ENCODE measurements around the gene HMGCS1. TPM values are rescaled to one million over a fixed set of nuclear protein-coding genes. Genes with fewer than 3 reads are reported as not detected.

The HMGCS1 gene
- total and polyA plus RNA-seq, 2 donors from 2014 or later = 30.9 to 55.1 TPM

DNA sequence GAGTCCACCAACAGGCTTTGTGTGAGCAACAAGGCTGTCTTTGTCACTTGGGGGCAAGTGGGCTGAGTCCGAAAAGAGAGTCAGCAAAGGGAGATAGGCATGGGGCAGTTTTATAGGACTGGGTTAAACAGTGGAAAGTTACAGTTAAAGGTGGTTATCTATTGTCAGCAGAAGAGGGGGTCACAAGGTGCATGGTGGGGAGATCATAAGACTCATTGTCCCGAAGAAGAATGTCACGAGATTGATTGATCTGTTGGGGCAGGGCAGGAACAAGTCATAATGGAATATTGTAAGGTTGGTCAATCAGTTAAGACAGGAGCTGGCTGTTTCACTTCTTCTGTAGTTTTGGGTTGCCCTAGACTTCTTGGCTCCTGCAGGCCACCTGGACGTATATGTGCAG is 7.6 kb upstream of the HMGCS1 start:
- FAIRE-seq (no peak), DNase-seq (no peak)
- Histone ChIP-seq H3K4me1 (ENCODE audit: control insufficient read depth in 2 of 3, insufficient read depth in 2 of 3, low read depth in 1 of 3, low read length in 3 of 3) (no peaks in the 10 kb centered on the region), H3K27ac (ENCODE audit: low read depth in 2 of 2, low read length in 2 of 2) (no peak overlapping the region), H3K9me3 (ENCODE audit: control insufficient read depth in 2 of 3, insufficient read depth in 1 of 3, low read length in 3 of 3) (no peaks in the 10 kb centered on the region), H3K36me3 (ENCODE audit: control insufficient read depth in 2 of 3, insufficient read depth in 3 of 3, low read length in 3 of 3) (no peaks in the 10 kb centered on the region), H3K27me3 (ENCODE audit: control insufficient read depth, insufficient read depth, low read length) (no peaks in the 10 kb centered on the region), H3K9ac (ENCODE audit: low read length in 3 of 3) (no peak overlapping the region), H3K4me3 (ENCODE audit: low read length in 3 of 3) (no peak overlapping the region)
- TF ChIP-seq, protein P1, sequence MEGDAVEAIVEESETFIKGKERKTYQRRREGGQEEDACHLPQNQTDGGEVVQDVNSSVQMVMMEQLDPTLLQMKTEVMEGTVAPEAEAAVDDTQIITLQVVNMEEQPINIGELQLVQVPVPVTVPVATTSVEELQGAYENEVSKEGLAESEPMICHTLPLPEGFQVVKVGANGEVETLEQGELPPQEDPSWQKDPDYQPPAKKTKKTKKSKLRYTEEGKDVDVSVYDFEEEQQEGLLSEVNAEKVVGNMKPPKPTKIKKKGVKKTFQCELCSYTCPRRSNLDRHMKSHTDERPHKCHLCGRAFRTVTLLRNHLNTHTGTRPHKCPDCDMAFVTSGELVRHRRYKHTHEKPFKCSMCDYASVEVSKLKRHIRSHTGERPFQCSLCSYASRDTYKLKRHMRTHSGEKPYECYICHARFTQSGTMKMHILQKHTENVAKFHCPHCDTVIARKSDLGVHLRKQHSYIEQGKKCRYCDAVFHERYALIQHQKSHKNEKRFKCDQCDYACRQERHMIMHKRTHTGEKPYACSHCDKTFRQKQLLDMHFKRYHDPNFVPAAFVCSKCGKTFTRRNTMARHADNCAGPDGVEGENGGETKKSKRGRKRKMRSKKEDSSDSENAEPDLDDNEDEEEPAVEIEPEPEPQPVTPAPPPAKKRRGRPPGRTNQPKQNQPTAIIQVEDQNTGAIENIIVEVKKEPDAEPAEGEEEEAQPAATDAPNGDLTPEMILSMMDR (IDR thresholded peaks at IDR 0.05; ENCODE audit: borderline replicate concordance, extremely low read depth, insufficient read depth) = no peak
- intact Hi-C loops (cut with DNase I) = no loop called here

- intact Hi-C loops (cut with DNase I) = no loop called here
- no peak overlapping the region for H3K4me3 ChIP-seq (ENCODE audit: low read length in 3 of 3)
- no peaks in the 10 kb centered on the region for H3K36me3 ChIP-seq (ENCODE audit: control insufficient read depth in 2 of 3, insufficient read depth in 3 of 3, low read length in 3 of 3)
- no peak overlapping the region for H3K9ac ChIP-seq (ENCODE audit: low read length in 3 of 3)
- FAIRE-seq (no peak), DNase-seq (no peak)
- H3K27ac ChIP-seq (ENCODE audit: low read depth in 2 of 2, low read length in 2 of 2) = no peak overlapping the region
- TF ChIP-seq, protein P1 (IDR thresholded peaks at IDR 0.05; ENCODE audit: borderline replicate concordance, extremely low read depth, insufficient read depth) = no peak
- H3K4me1 ChIP-seq (ENCODE audit: control insufficient read depth in 2 of 3, insufficient read depth in 2 of 3, low read depth in 1 of 3, low read length in 3 of 3) = peaks cover 0 to 16% (median 6%) of the 10 kb centered on the region in 3 donors
- no peaks in the 10 kb centered on the region for H3K27me3 ChIP-seq (ENCODE audit: control insufficient read depth, insufficient read depth, low read length)
- no peaks in the 10 kb centered on the region for H3K9me3 ChIP-seq (ENCODE audit: control insufficient read depth in 2 of 3, insufficient read depth in 1 of 3, low read length in 3 of 3)
Measured at GRCh38 chr5:43316421-43316820, 3.2 kb upstream of the HMGCS1 start.

GRCh38 chr5:43315682-43316081 is 2.5 kb upstream of the HMGCS1 start:
- DNase-seq (no peak), FAIRE-seq (no peak)
- Histone ChIP-seq H3K4me1 (ENCODE audit: control insufficient read depth in 2 of 3, insufficient read depth in 2 of 3, low read depth in 1 of 3, low read length in 3 of 3) (peaks cover 0 to 16% (median 6%) of the 10 kb centered on the region in 3 donors), H3K36me3 (ENCODE audit: control insufficient read depth in 2 of 3, insufficient read depth in 3 of 3, low read length in 3 of 3) (no peaks in the 10 kb centered on the region), H3K27ac (ENCODE audit: low read depth in 2 of 2, low read length in 2 of 2) (no peak overlapping the region), H3K9me3 (ENCODE audit: control insufficient read depth in 2 of 3, insufficient read depth in 1 of 3, low read length in 3 of 3) (no peaks in the 10 kb centered on the region), H3K27me3 (ENCODE audit: control insufficient read depth, insufficient read depth, low read length) (no peaks in the 10 kb centered on the region), H3K4me3 (ENCODE audit: low read length in 3 of 3) (no peak overlapping the region), H3K9ac (ENCODE audit: low read length in 3 of 3) (no peak overlapping the region)
- intact Hi-C loops (cut with DNase I) = no loop called here
- TF ChIP-seq, protein P1 (IDR thresholded peaks at IDR 0.05; ENCODE audit: borderline replicate concordance, extremely low read depth, insufficient read depth) = no peak

GRCh38 chr5:43315263-43315662 is 2.1 kb upstream of the HMGCS1 start:
- no peaks in the 10 kb centered on the region for H3K36me3 ChIP-seq (ENCODE audit: control insufficient read depth in 2 of 3, insufficient read depth in 3 of 3, low read length in 3 of 3)
- DNase-seq (no peak), FAIRE-seq (no peak)
- TF ChIP-seq, protein P1 (IDR thresholded peaks at IDR 0.05; ENCODE audit: borderline replicate concordance, extremely low read depth, insufficient read depth) = no peak
- H3K4me1 ChIP-seq (ENCODE audit: control insufficient read depth in 2 of 3, insufficient read depth in 2 of 3, low read depth in 1 of 3, low read length in 3 of 3) = peaks cover 0 to 16% (median 10%) of the 10 kb centered on the region in 3 donors
- H3K9me3 ChIP-seq (ENCODE audit: control insufficient read depth in 2 of 3, insufficient read depth in 1 of 3, low read length in 3 of 3) = no peaks in the 10 kb centered on the region
- H3K4me3 ChIP-seq (ENCODE audit: low read length in 3 of 3) = no peak overlapping the region
- H3K9ac ChIP-seq (ENCODE audit: low read length in 3 of 3) = no peak overlapping the region
- no peak overlapping the region for H3K27ac ChIP-seq (ENCODE audit: low read depth in 2 of 2, low read length in 2 of 2)
- no peaks in the 10 kb centered on the region for H3K27me3 ChIP-seq (ENCODE audit: control insufficient read depth, insufficient read depth, low read length)
- intact Hi-C loops (cut with DNase I) = no loop called here

All from kidney (tissue), 14 donors.